ENCODE measurements around the gene ZNF529. TPM values are rescaled to one million over a fixed set of nuclear protein-coding genes. Genes with fewer than 3 reads are reported as not detected.

The ZNF529 gene
- total and polyA plus RNA-seq, 2 of the 13 experiments (the other 11 are each of a cell fraction or from before 2014, with no cell fraction given), result 9.3 to 10.6 TPM

DNA sequence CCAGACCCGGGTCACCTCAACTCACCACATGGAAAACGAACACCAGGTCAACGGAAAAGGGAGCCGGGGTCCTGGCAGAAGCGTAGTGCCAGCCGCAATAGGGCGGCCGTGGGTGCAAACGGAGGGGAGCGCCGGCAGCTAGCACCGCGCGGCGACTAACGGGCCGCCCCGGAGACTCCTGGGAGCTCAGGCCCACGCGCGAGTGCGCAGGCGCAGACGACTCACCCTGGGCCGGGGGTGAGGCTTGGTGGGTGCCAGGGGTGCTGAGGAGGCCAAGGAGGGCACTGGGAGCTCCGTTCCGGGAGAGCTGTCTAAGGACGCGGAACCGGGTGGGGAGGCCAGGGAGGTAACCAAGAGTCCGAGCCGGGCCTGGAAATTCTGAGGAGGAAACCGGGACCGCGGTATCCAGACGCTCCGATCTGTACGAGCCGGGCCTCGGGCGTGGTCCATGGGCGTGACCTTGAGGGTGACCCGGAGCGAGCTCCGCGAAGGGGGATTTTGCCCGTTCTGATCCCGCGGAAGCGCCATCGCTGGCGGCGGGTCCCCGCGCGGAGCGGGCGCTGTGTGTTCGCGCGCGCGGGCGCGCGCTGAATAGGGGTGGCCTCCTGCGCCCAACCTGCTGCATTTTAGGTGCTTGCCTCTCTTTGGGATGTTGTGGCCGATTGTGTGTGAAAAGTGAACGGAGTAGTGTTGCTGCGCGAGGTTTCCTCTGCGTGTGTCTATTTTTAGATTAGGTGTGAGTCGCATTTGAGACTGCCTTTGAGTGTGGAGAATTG, 32.2 kb upstream of the ZNF529 start, which contains the start of gene ZNF382 (continued):
- TF ChIP-seq THAP9 (CRISPR knock-in tag; IDR thresholded peaks at IDR 0.05; ENCODE audit: borderline replicate concordance), result peak; percentile 75; the same call in 1 of the 2 replicates
- no peak for TF ChIP-seq ZNF562 (CRISPR knock-in tag; IDR thresholded peaks at IDR 0.05; ENCODE audit: borderline replicate concordance)
- TF ChIP-seq GATAD1 (CRISPR knock-in tag; IDR thresholded peaks at IDR 0.05), result peak; percentile 66
- TF ChIP-seq ZNF564 (CRISPR knock-in tag; IDR thresholded peaks at IDR 0.05), result 0 out of 2 replicates have a peak, but pooled peaks have one; percentile 39
- TF ChIP-seq, protein P1, sequence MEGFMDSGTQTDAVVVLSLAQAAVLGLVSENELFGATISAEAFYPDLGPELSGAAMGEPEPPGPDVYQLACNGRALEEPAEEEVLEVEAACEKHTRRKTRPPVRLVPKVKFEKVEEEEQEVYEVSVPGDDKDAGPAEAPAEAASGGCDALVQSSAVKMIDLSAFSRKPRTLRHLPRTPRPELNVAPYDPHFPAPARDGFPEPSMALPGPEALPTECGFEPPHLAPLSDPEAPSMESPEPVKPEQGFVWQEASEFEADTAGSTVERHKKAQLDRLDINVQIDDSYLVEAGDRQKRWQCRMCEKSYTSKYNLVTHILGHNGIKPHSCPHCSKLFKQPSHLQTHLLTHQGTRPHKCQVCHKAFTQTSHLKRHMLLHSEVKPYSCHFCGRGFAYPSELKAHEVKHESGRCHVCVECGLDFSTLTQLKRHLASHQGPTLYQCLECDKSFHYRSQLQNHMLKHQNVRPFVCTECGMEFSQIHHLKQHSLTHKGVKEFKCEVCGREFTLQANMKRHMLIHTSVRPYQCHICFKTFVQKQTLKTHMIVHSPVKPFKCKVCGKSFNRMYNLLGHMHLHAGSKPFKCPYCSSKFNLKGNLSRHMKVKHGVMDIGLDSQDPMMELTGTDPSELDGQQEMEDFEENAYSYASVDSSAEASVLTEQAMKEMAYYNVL (CRISPR knock-in tag; IDR thresholded peaks at IDR 0.05; ENCODE audit: borderline replicate concordance), result peak; percentile 55; the same call in 1 of the 2 replicates
- TF ChIP-seq IRF2 (CRISPR knock-in tag; IDR thresholded peaks at IDR 0.05), result peak; percentile 18; the same call in 1 of the 2 replicates
- TF ChIP-seq NCOR1 (IDR thresholded peaks at IDR 0.05; ENCODE audit: borderline replicate concordance, low read length), result no peak
- no peak for TF ChIP-seq ZFP37 (CRISPR knock-in tag; IDR thresholded peaks at IDR 0.05; ENCODE audit: borderline replicate concordance)
- TF ChIP-seq, protein P2, sequence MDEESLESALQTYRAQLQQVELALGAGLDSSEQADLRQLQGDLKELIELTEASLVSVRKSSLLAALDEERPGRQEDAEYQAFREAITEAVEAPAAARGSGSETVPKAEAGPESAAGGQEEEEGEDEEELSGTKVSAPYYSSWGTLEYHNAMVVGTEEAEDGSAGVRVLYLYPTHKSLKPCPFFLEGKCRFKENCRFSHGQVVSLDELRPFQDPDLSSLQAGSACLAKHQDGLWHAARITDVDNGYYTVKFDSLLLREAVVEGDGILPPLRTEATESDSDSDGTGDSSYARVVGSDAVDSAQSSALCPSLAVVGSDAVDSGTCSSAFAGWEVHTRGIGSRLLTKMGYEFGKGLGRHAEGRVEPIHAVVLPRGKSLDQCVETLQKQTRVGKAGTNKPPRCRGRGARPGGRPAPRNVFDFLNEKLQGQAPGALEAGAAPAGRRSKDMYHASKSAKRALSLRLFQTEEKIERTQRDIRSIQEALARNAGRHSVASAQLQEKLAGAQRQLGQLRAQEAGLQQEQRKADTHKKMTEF (CRISPR knock-in tag; IDR thresholded peaks at IDR 0.05), result peak; percentile 46; the same call in 1 of the 2 replicates
- TF ChIP-seq HOXA3 (CRISPR knock-in tag; IDR thresholded peaks at IDR 0.05), result 0 out of 2 replicates have a peak, but pooled peaks have one; percentile 10
- TF ChIP-seq GABPB1 (CRISPR knock-in tag; IDR thresholded peaks at IDR 0.05), result peak; percentile 75
- TF ChIP-seq ZBTB42 (CRISPR knock-in tag; IDR thresholded peaks at IDR 0.05), result peak; percentile 40; the same call in 1 of the 2 replicates
- TF ChIP-seq BORCS8-MEF2B (CRISPR knock-in tag; IDR thresholded peaks at IDR 0.05), result peak; percentile 2; the same call in 1 of the 2 replicates
- peak; percentile 66 for TF ChIP-seq AGO1 (IDR thresholded peaks at IDR 0.05; ENCODE audit: low read depth, low read length, poor library complexity, severe bottlenecking)
- 0 out of 2 replicates have a peak, but pooled peaks have one; percentile 74 for TF ChIP-seq ZNF563 (CRISPR knock-in tag; IDR thresholded peaks at IDR 0.05)
- no peak for TF ChIP-seq ZNF10 (CRISPR knock-in tag; IDR thresholded peaks at IDR 0.05; ENCODE audit: borderline replicate concordance, low read depth)
- TF ChIP-seq NR2F6 (IDR thresholded peaks at IDR 0.05), result no peak
- peak; percentile 37; the same call in 1 of the 2 replicates for TF ChIP-seq NR2F6 (CRISPR knock-in tag; IDR thresholded peaks at IDR 0.05)
- no peak for TF ChIP-seq ZFAT (CRISPR knock-in tag; conservative IDR thresholded peaks at IDR 0.05)
- TF ChIP-seq MBNL3 (CRISPR knock-in tag; conservative IDR thresholded peaks at IDR 0.05), result no peak
- peak; percentile 85; the same call in 1 of the 2 replicates for TF ChIP-seq MYPOP (CRISPR knock-in tag; IDR thresholded peaks at IDR 0.05)

Data from HepG2 (cell line).